Liver (tissue), 9 donors: Measurements from ENCODE around the gene IFT27. TPM values are rescaled to one million over a fixed set of nuclear protein-coding genes. Genes with fewer than 3 reads are reported as not detected.
"Not testable (repeated sequence)": the region's sequence is repeated elsewhere in the genome, so short reads cannot be mapped to it uniquely, and the experiment has no call there.

Experiments used
- DNase-seq: peaks from one replicate; pipeline ENCODE4 v3.0.0-alpha.2; 2017; ENCODE audit warnings: low spot score
- H3K27ac ChIP-seq, 2 donors: one replicate each; pipeline ENCODE4 v1.7.0; 2013; ENCODE audit warnings: inconsistent platforms in 2 of 2, low read length in 2 of 2, control low read depth in 1 of 2, low read depth in 1 of 2, mild to moderate bottlenecking in 1 of 2
- H3K27me3 ChIP-seq, 4 donors: one replicate each; pipeline versions ENCODE4 v1.6.1 to v1.7.0; 2013; ENCODE audit warnings: low read length in 3 of 4, inconsistent platforms in 1 of 4, mild to moderate bottlenecking in 1 of 4, moderate library complexity in 1 of 4; ENCODE audit not compliant: control insufficient read depth in 4 of 4, insufficient read depth in 4 of 4
- H3K36me3 ChIP-seq, 4 donors: one replicate each; pipeline versions ENCODE4 v1.6.1 to v1.7.0; 2013; ENCODE audit warnings: low read length in 3 of 4, mild to moderate bottlenecking in 3 of 4, low read depth in 1 of 4, moderate library complexity in 1 of 4; ENCODE audit not compliant: control insufficient read depth in 4 of 4, insufficient read depth in 3 of 4
- H3K4me1 ChIP-seq, 4 donors: one replicate each; pipeline versions ENCODE4 v1.6.1 to v1.7.0; 2013; ENCODE audit warnings: low read length in 3 of 4, mild to moderate bottlenecking in 3 of 4, moderate library complexity in 1 of 4; ENCODE audit not compliant: control insufficient read depth in 4 of 4, insufficient read depth in 4 of 4
- H3K4me3 ChIP-seq, 3 donors: one replicate each; pipeline versions ENCODE4 v1.6.1 to v1.7.0; 2013; ENCODE audit warnings: low read length in 3 of 3, control low read depth in 1 of 3, low read depth in 1 of 3, mild to moderate bottlenecking in 1 of 3
- H3K9ac ChIP-seq, 2 donors: one replicate each; pipeline ENCODE4 v1.7.0; 2013; ENCODE audit warnings: low read length in 2 of 2, mild to moderate bottlenecking in 2 of 2, moderate library complexity in 2 of 2, control low read depth in 1 of 2, low read depth in 1 of 2
- H3K9me3 ChIP-seq, 4 donors: one replicate each; pipeline versions ENCODE4 v1.6.1 to v1.7.0; 2013; ENCODE audit warnings: low read length in 3 of 4; ENCODE audit not compliant: control insufficient read depth in 4 of 4
- EGR1 ChIP-seq, 2 donors: IDR thresholded peaks; 2 replicates each; pipeline ENCODE4 v1.6.1; 2016 to 2018; ENCODE audit warnings: antibody characterized with exemption in 2 of 2, low read depth in 2 of 2
- FOXA2 ChIP-seq: IDR thresholded peaks from 2 replicates; pipeline ENCODE4 v1.6.1; 2016; ENCODE audit warnings: antibody characterized with exemption
- GABPA ChIP-seq, 2 donors: IDR thresholded peaks in 1 of 2; conservative IDR thresholded peaks in 1 of 2; 2 replicates each; pipeline ENCODE4 v1.6.1; 2016; ENCODE audit warnings: antibody characterized with exemption in 2 of 2, mild to moderate bottlenecking in 1 of 2, moderate library complexity in 1 of 2
- HNF4G ChIP-seq: IDR thresholded peaks from 2 replicates; pipeline ENCODE4 v1.6.1; 2016; ENCODE audit warnings: antibody characterized with exemption
- MAX ChIP-seq: IDR thresholded peaks from 2 replicates; pipeline ENCODE4 v1.6.1; 2016; ENCODE audit warnings: antibody characterized with exemption
- RXRA ChIP-seq, 2 donors: IDR thresholded peaks; 2 replicates each; pipeline ENCODE4 v1.6.1; 2017 to 2018; ENCODE audit warnings: antibody characterized with exemption in 2 of 2, mild to moderate bottlenecking in 1 of 2
- TAF1 ChIP-seq: conservative IDR thresholded peaks from 2 replicates; pipeline ENCODE4 v1.6.1; 2016; ENCODE audit warnings: antibody characterized with exemption, mild to moderate bottlenecking
- YY1 ChIP-seq: IDR thresholded peaks from 2 replicates; pipeline ENCODE4 v1.6.1; 2016; ENCODE audit warnings: antibody characterized with exemption, mild to moderate bottlenecking
- WGBS: extraction: QIAGEN DNeasy Blood & Tissue Kit; methylation state at CpG from one replicate; pipeline ENCODE4 v1.1.7; 2013; 5-methylcytosine and 5-hydroxymethylcytosine counted together
- polyA plus RNA-seq, 2 donors: library from polyadenylated mRNA; stranded (reverse) in 1 of 2; unstranded in 1 of 2; fragments of 200-250 nt in 1 of 2; fragments of >200 nt in 1 of 2; fragmentation: Nextera tagmentation in 1 of 2; extraction: Ambion mirVana in 1 of 2; gene quantifications; one replicate each; pipeline versions ENCODE4 v1.2.1 to v1.2.3, GENCODE V29; 2013 to 2015
- total RNA-seq, 2 donors: library from RNA; depleted of rRNA; stranded (reverse); fragments of >200 nt; gene quantifications; one replicate each; pipeline ENCODE4 v1.2.3, GENCODE V29; 2014
- TF ChIP-seq, protein P1 (sequence below): IDR thresholded peaks from 2 replicates; pipeline ENCODE4 v1.6.1; 2016; ENCODE audit warnings: antibody characterized with exemption
- TF ChIP-seq, protein P2 (sequence below): IDR thresholded peaks from 2 replicates; pipeline ENCODE4 v1.6.1; 2016; ENCODE audit warnings: antibody characterized with exemption, mild to moderate bottlenecking
- donor health status: healthy.
- donor health status: healthy.
- donor health status: healthy.
- donor health status: healthy.
- donor health status: healthy.

Gene IFT27
- total and polyA plus RNA-seq, 4 donors, result 7.2 to 12.4 (median 9.6) TPM

GRCh38 chr22:36732609-36733008 is 43.3 kb downstream of the IFT27 start:
- Histone ChIP-seq H3K36me3 (no peaks in the 10 kb centered on the region), H3K9me3 (no peaks in the 10 kb centered on the region), H3K4me1 (no peaks in the 10 kb centered on the region), H3K27ac (no peak overlapping the region), H3K27me3 (peaks cover 0 to 2% (median 0%) of the 10 kb centered on the region in 4 donors), H3K4me3 (no peak overlapping the region), H3K9ac (no peak overlapping the region)
- DNase-seq, result no peak
- 51% methylated on average over 1 of the region's 1 CpG for WGBS
- TF ChIP-seq RXRA (IDR thresholded peaks at IDR 0.05), result no peak
- TF ChIP-seq HNF4G, result no peak
- TF ChIP-seq YY1, result no peak
- TF ChIP-seq EGR1 (IDR thresholded peaks at IDR 0.05; ENCODE audit: low read depth in 2 of 2), result no peak
- TF ChIP-seq, protein P1, sequence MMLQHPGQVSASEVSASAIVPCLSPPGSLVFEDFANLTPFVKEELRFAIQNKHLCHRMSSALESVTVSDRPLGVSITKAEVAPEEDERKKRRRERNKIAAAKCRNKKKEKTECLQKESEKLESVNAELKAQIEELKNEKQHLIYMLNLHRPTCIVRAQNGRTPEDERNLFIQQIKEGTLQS, result no peak
- TF ChIP-seq FOXA2, result no peak
- TF ChIP-seq GABPA (IDR thresholded peaks at IDR 0.05 in 1 of 2, conservative IDR thresholded peaks at IDR 0.05 in 1 of 2), result no peak

DNA sequence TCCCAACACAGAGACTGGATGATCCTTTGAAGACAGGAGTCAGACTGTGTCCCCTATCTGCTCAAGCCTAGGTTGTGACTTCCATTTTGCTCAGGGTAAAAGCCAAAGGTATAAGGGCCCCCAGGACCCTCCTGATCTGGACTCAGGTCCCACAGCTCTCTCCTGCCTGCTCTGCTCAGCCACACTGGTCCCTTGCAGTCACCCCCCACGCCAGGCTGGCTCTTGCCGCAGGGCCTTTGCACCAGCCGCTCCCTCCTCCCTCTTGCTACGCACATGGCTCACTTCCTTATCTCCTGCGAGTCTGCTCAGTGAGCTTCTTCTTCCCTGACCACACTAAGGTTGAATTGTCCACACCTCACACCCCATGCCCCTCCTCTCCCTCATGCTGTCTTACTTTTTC is 44.0 kb downstream of the IFT27 start:
- TF ChIP-seq EGR1 (IDR thresholded peaks at IDR 0.05; ENCODE audit: low read depth in 2 of 2), result no peak
- TF ChIP-seq MAX, result no peak
- DNase-seq, result no peak
- H3K4me1 ChIP-seq, result no peaks in the 10 kb centered on the region
- H3K36me3 ChIP-seq, result no peaks in the 10 kb centered on the region
- H3K27me3 ChIP-seq, result peaks cover 0 to 2% (median 0%) of the 10 kb centered on the region in 4 donors
- no peak overlapping the region for H3K9ac ChIP-seq
- WGBS, result 82% methylated on average over 5 of the region's 5 CpGs
- no peak overlapping the region for H3K4me3 ChIP-seq
- no peaks in the 10 kb centered on the region for H3K9me3 ChIP-seq
- H3K27ac ChIP-seq, result no peak overlapping the region

DNA sequence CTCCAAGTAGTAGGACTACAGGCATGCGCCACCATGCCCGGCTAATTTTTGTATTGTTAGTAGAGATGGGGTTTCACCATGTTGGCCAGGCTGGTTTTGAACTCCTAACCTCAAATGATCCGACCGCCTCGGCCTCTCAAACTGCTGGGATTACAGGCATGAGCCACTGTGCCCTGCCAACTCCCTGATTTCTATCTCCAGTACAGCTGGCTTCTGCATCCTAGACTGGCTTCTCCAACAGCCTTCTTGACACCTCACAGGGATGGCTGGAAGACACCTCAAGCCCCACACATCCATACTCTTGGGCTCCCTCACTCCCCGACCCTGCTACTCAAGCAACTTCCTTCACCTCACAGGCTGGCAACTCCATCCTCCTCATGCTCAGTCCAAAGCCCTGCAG is 44.6 kb downstream of the IFT27 start:
- H3K36me3 ChIP-seq, H3K4me3 ChIP-seq, H3K4me1 ChIP-seq, DNase-seq, H3K27ac ChIP-seq, H3K9me3 ChIP-seq, H3K27me3 ChIP-seq, H3K9ac ChIP-seq: not testable (repeated sequence)
- 81% methylated on average over 6 of the region's 6 CpGs for WGBS

DNA sequence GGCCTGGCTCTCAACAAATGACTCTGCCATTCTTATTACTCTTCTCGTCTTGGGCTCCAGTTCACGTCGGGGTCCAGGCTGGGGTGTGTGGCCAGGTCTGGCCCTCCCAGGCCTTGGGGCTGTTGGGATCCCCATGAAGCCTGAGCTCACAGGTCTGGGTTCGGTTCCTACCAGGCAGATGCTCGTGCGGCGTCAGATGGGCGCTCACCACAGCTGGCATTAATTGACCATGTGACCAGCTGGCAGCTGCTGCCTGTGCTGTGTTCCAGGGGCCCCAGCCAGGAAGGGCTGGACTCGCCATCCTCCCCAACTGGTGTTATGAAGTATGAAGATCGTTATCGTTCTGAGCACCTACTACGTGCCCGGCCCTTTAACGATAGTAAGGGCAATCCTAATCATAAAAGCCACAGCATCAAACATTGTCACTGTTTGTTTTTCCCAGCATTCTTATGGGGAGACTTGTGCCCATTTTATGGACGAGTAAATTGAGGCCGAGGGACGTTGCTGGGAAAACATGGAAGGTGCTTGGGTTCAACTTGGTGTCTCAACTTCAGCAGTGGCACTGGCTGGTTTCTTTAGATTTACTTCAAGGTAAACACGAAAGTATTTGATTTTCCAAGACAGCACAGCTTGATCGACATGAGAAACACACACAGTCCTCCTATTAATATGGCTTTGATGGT is 45.6 kb downstream of the IFT27 start:
- H3K9me3 ChIP-seq, result no peaks in the 10 kb centered on the region
- no peaks in the 10 kb centered on the region for H3K36me3 ChIP-seq
- DNase-seq, result no peak
- H3K27me3 ChIP-seq, result peaks cover 0 to 3% (median 2%) of the 10 kb centered on the region in 4 donors
- H3K27ac ChIP-seq, result no peak overlapping the region
- H3K4me3 ChIP-seq, result no peak overlapping the region
- WGBS, result 84% methylated on average over 19 of the region's 19 CpGs
- no peak overlapping the region for H3K9ac ChIP-seq
- TF ChIP-seq TAF1, result no peak
- TF ChIP-seq, protein P2, sequence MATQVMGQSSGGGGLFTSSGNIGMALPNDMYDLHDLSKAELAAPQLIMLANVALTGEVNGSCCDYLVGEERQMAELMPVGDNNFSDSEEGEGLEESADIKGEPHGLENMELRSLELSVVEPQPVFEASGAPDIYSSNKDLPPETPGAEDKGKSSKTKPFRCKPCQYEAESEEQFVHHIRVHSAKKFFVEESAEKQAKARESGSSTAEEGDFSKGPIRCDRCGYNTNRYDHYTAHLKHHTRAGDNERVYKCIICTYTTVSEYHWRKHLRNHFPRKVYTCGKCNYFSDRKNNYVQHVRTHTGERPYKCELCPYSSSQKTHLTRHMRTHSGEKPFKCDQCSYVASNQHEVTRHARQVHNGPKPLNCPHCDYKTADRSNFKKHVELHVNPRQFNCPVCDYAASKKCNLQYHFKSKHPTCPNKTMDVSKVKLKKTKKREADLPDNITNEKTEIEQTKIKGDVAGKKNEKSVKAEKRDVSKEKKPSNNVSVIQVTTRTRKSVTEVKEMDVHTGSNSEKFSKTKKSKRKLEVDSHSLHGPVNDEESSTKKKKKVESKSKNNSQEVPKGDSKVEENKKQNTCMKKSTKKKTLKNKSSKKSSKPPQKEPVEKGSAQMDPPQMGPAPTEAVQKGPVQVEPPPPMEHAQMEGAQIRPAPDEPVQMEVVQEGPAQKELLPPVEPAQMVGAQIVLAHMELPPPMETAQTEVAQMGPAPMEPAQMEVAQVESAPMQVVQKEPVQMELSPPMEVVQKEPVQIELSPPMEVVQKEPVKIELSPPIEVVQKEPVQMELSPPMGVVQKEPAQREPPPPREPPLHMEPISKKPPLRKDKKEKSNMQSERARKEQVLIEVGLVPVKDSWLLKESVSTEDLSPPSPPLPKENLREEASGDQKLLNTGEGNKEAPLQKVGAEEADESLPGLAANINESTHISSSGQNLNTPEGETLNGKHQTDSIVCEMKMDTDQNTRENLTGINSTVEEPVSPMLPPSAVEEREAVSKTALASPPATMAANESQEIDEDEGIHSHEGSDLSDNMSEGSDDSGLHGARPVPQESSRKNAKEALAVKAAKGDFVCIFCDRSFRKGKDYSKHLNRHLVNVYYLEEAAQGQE, result no peak
- no peak for TF ChIP-seq GABPA (IDR thresholded peaks at IDR 0.05 in 1 of 2, conservative IDR thresholded peaks at IDR 0.05 in 1 of 2)
- TF ChIP-seq EGR1 (IDR thresholded peaks at IDR 0.05; ENCODE audit: low read depth in 2 of 2), result no peak
- H3K4me1 ChIP-seq, result no peaks in the 10 kb centered on the region
